Epithelial cell of proximal tubule (primary cell): Measurements from ENCODE around the gene GAPDHS. TPM values are rescaled to one million over a fixed set of nuclear protein-coding genes. Genes with fewer than 3 reads are reported as not detected.

Experiments used
- DNase-seq: peaks from one replicate; pipeline ENCODE4 v3.0.0-alpha.2; 2011; ENCODE audit warnings: low read depth
- H3K4me3 ChIP-seq: 2 replicates; pipeline ENCODE4 v1.5.1; 2011; ENCODE audit warnings: low read depth, mild to moderate bottlenecking, low read length
- CTCF ChIP-seq: conservative IDR thresholded peaks from 2 replicates; pipeline ENCODE4 v1.5.1; 2012; ENCODE audit warnings: low read depth, mild to moderate bottlenecking, low read length
- total RNA-seq: library from RNA; depleted of rRNA; stranded (reverse); fragments of >200 nt; gene quantifications from 2 replicates; pipeline ENCODE4 v1.2.3, GENCODE V29; 2015

Gene GAPDHS
- total RNA-seq, 1 donor from 2014 or later = not detected

GRCh38 chr19:35544110-35544802 is 11.0 kb downstream of the GAPDHS start:
- H3K4me3 ChIP-seq = peak overlapping the region; percentile 98
- no peak for DNase-seq
- no peak for TF ChIP-seq CTCF

DNA sequence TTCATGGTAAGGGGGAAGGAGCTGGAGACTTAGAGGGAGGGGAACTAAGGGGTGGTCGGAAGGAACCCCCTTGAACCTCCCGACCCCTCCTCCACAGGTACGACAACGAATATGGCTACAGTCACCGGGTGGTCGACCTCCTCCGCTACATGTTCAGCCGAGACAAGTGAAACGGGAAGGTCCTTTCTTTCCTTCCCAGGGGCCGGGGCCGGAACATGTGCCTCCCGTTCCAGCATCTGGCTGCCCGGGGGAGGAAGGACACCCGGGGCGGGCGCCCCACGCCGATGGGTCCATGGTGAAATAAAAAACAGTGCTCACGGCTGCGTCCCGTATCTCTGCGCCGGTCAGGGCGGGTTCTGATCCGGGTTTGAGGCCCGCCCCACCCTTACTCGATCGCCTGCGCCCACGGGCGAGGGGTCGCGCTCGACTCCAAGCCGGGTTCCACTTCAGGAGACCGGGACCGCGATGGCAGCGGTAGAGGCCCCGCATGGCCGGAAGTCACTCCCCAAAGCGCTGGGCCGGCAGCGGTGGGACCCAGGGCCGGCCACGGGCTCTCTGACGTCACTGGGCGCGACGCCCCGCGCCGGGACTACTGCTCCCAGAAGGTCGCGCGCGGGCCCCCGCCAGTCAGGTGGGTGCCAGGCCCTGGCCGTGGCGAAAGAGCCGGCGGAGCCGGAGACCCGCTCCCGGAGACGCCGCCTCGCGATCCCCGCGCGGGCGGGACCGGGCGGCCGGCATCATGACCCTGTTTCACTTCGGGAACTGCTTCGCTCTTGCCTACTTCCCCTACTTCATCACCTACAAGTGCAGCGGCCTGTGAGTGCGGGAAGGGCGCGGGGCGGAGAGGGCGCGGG is 12.0 kb downstream of the GAPDHS start, which contains the start of gene TMEM147:
Gene TMEM147, plus strand, starts transcription at position 626 of the 854 bp plus-strand sequence. Its CDS starts 114 bp downstream, at position 740.
- no peak for TF ChIP-seq CTCF
- H3K4me3 ChIP-seq = peak within 1 kb of the TSS; percentile 98
- no peak for DNase-seq

- TF ChIP-seq CTCF = no peak
- DNase-seq = no peak
- H3K4me3 ChIP-seq = peak overlapping the region; percentile 98
Observed at GRCh38 chr19:35545855-35546381, 12.7 kb downstream of the GAPDHS start.

GRCh38 chr19:35546532-35546931 is 13.3 kb downstream of the GAPDHS start:
- H3K4me3 ChIP-seq = peak overlapping the region; percentile 98
- TF ChIP-seq CTCF = no peak
- no peak for DNase-seq

GRCh38 chr19:35549174-35549788 is 16.0 kb downstream of the GAPDHS start:
- DNase-seq = no peak
- peak; percentile 78 for TF ChIP-seq CTCF
- no peak overlapping the region for H3K4me3 ChIP-seq

DNA sequence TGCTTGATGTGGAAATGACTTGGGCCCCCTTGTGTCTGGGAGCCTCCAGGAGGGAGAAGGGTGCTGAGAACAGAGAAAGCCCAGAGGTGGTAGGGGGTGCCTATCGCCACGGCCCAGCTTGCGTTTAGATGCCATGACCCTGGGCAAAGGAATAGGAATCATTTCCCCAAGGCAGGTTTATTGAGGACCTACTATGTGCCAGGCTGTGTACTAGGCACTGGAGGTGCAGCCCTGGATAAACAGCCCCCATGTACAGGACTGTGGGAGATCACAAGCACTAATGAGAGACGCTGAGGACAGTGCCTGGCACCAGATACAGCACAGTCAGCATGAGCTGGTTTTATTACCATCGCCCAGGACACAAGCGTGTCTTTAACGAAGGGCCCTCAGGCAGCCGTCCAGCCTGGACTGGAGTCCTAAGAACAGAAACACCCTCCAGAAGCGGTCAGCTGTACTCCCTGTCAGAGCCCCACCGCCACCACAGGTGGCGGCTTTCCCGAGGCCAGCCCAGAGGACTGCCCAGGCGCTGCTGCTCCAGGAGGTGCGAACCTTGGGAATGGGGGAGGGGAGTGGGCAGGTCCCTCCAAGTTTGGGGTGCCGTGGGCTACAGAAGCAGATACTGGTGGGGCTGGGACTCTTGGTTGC is 16.7 kb downstream of the GAPDHS start:
- TF ChIP-seq CTCF = no peak
- H3K4me3 ChIP-seq = no peak overlapping the region
- no peak for DNase-seq
